Kidney (tissue), 14 donors: Measurements from ENCODE around the gene DNAAF1. TPM values are rescaled to one million over a fixed set of nuclear protein-coding genes. Genes with fewer than 3 reads are reported as not detected.

Experiments used
- DNase-seq, 5 donors: peaks; one replicate each; pipeline ENCODE4 v3.0.0-alpha.2; 2013 to 2020
- FAIRE-seq: peaks from 2 replicates; lab custom pipeline; 2012; peaks lifted over from hg19 to GRCh38; lab: Jason Lieb, UNC
- H3K27ac ChIP-seq, 2 donors: one replicate each; pipeline ENCODE4 v1.7.0; 2013; ENCODE audit warnings: low read depth in 2 of 2, low read length in 2 of 2, inconsistent platforms in 1 of 2
- H3K27me3 ChIP-seq: one replicate; pipeline ENCODE4 v1.7.1; 2013; ENCODE audit warnings: low read length, inconsistent platforms; ENCODE audit not compliant: control insufficient read depth, insufficient read depth
- H3K36me3 ChIP-seq, 3 donors: one replicate each; pipeline versions ENCODE4 v1.7.0 to v1.7.1; 2013; ENCODE audit warnings: low read length in 3 of 3, control low read depth in 1 of 3, inconsistent platforms in 1 of 3; ENCODE audit not compliant: insufficient read depth in 3 of 3, control insufficient read depth in 2 of 3
- H3K4me1 ChIP-seq, 3 donors: one replicate each; pipeline versions ENCODE4 v1.7.0 to v1.7.1; 2013; ENCODE audit warnings: low read length in 3 of 3, inconsistent platforms in 1 of 3, low read depth in 1 of 3; ENCODE audit not compliant: control insufficient read depth in 2 of 3, insufficient read depth in 2 of 3
- H3K4me3 ChIP-seq, 3 donors: one replicate each; pipeline versions ENCODE4 v1.7.0 to v1.8.1; 2013; ENCODE audit warnings: low read length in 3 of 3, control low read depth in 1 of 3, inconsistent platforms in 1 of 3
- H3K9ac ChIP-seq, 3 donors: one replicate each; pipeline versions ENCODE4 v1.7.0 to v1.7.1; 2013; ENCODE audit warnings: low read length in 3 of 3, control low read depth in 1 of 3, inconsistent platforms in 1 of 3
- H3K9me3 ChIP-seq, 3 donors: one replicate each; pipeline versions ENCODE4 v1.7.0 to v1.7.1; 2013; ENCODE audit warnings: low read length in 3 of 3, control low read depth in 1 of 3, inconsistent platforms in 1 of 3; ENCODE audit not compliant: control insufficient read depth in 2 of 3, insufficient read depth in 1 of 3
- CTCF ChIP-seq: IDR thresholded peaks from 3 replicates; pipeline ENCODE4 v1.5.1; 2012; ENCODE audit warnings: mild to moderate bottlenecking, moderate library complexity, borderline replicate concordance; ENCODE audit not compliant: insufficient read depth; ENCODE audit errors: extremely low read depth
- intact Hi-C: fragments of 100-400 bp; cut with DNase I; formaldehyde crosslinking; loops from one replicate; pipeline ENCODE4 v1.11.1; 2022
- polyA plus RNA-seq: library from polyadenylated mRNA; stranded (reverse); fragments of 350-450 nt; fragmentation: Illumina TruSeq; extraction: RNeasy Lipid Tissue Mini Kit (QIAGEN cat#74804); gene quantifications from one replicate; pipeline ENCODE4 v1.2.3, GENCODE V29; 2014; ENCODE audit warnings: low read depth, low replicate concordance; ENCODE audit not compliant: insufficient read depth
- total RNA-seq: library from RNA; stranded (reverse); fragmentation: NEBNext Ultra II Directional; extraction: Animal tissue kit (Norgen Biotek cat#: 25700); gene quantifications from one replicate; pipeline ENCODE4 v1.2.1, GENCODE V29; 2021
- donor health status: control.
- donor health status: control.
- donor health status: control.
- donor health status: control.
- donor health status: control.
- donor health status: DM: yes; HTN: yes; CAD: no.
- donor health status: Normal renal cell carcinoma (clear cell type).

The DNAAF1 gene
- total and polyA plus RNA-seq, 2 donors from 2014 or later = 2.4 to 4.8 TPM

DNA sequence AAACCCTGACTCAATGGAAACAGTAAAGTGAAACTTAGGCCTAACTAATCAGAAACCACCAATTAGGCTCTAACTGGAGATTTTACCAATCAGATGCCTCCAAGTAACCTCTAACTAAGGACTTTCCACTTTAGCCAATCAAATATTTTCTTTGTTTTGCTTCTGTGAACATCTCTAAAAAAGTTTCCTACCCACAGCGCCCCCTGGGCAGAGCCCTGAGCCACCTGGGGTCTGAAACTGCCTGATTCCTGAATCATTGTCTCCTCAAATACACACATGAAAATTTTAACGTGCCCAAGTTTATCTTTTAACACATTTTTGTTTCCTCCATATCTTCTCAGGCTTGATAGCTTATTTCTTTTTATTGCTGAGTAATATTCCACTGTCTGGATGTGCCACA, 64.9 kb downstream of the DNAAF1 start:
- Histone ChIP-seq H3K9me3 (no peaks in the 10 kb centered on the region), H3K27ac (no peak overlapping the region), H3K9ac (no peak overlapping the region), H3K27me3 (no peaks in the 10 kb centered on the region), H3K36me3 (no peaks in the 10 kb centered on the region), H3K4me1 (peaks cover 0 to 3% (median 2%) of the 10 kb centered on the region in 3 donors), H3K4me3 (no peak overlapping the region)
- intact Hi-C loops = no loop called here
- no peak for FAIRE-seq
- TF ChIP-seq CTCF = no peak
- no peak for DNase-seq

DNA sequence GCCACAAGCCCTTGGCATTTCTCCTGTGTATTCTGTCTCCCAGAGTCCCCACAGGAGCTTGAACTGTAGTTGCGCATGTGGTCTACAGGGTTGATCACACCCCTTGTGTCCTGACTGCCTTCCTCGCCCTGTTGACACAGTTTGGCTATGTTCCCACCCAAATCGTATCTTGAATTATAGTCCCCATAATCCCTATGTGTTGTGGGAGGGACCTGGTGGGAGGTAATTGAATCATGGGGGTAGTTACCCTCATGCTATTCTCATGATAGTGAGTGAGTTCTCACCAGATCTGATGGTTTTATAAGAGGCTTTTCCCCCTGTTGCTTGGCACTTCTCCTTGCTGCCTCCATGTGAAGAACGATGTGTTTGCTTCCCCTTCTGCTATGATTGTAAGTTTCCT, 67.0 kb downstream of the DNAAF1 start:
- Histone ChIP-seq H3K36me3 (no peaks in the 10 kb centered on the region), H3K9ac (no peak overlapping the region), H3K27me3 (no peaks in the 10 kb centered on the region), H3K9me3 (no peaks in the 10 kb centered on the region), H3K27ac (no peak overlapping the region), H3K4me1 (peaks cover 0 to under 1% (median 0%) of the 10 kb centered on the region in 3 donors), H3K4me3 (no peak overlapping the region)
- FAIRE-seq (no peak), DNase-seq (no peak)
- intact Hi-C loops = no loop called here
- no peak for TF ChIP-seq CTCF

- intact Hi-C loops = no loop called here
- Histone ChIP-seq H3K4me3 (no peak overlapping the region), H3K36me3 (no peaks in the 10 kb centered on the region), H3K9me3 (no peaks in the 10 kb centered on the region), H3K4me1 (no peaks in the 10 kb centered on the region), H3K9ac (no peak overlapping the region), H3K27me3 (no peaks in the 10 kb centered on the region), H3K27ac (no peak overlapping the region)
- DNase-seq (no peak), FAIRE-seq (no peak)
- TF ChIP-seq CTCF = no peak
Observed at GRCh38 chr16:84212631-84213030, 67.5 kb downstream of the DNAAF1 start.

DNA sequence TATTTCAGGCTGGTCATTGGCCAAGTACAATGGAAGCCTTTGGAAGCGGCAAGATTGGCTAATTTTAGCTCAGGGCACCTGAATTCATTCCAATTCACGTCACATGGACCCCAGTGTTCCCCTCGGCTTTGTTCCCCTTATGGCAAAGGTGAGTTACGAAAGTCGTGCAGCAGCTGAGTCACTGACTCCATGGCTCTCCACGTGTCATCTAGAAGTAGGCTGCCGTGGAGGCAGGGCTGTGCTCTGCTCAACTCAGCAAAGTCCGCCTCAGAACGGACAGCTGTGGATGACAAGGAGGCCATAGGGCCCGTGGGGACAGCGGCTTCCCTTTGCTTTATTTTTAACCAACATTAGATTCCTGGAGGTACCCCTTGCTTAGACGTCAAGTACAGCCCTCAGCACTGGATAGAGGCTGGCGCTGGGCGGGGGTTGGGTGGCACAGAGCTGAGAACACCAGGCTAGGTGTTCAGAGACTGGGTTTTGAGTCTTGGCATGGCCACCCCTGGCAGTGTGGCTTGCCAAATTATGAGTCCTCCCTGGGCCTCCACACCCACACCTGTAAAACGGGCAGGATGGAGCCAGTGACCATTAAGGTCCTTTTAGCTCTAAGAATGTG, 69.5 kb downstream of the DNAAF1 start:
- Histone ChIP-seq H3K4me1 (no peaks in the 10 kb centered on the region), H3K9me3 (no peaks in the 10 kb centered on the region), H3K27ac (no peak overlapping the region), H3K27me3 (no peaks in the 10 kb centered on the region), H3K36me3 (no peaks in the 10 kb centered on the region), H3K4me3 (no peak overlapping the region), H3K9ac (no peak overlapping the region)
- TF ChIP-seq CTCF = no peak
- FAIRE-seq (no peak), DNase-seq (no peak)
- intact Hi-C loops = no loop called here
